CD4-positive, CD25-positive, alpha-beta regulatory T cell (primary cell): Measurements from ENCODE around the gene FZR1. TPM values are rescaled to one million over a fixed set of nuclear protein-coding genes. Genes with fewer than 3 reads are reported as not detected.

Experiments
- polyA plus RNA-seq, 4 donors: library from polyadenylated mRNA; unstranded; fragments of 300-500 nt; fragmentation: Illumina TruSeq; gene quantifications; one replicate each; pipeline ENCODE4 v1.2.3, GENCODE V29; 2021
- total RNA-seq: library from RNA; stranded (reverse); gene quantifications from one replicate; pipeline ENCODE4 v1.2.3, GENCODE V29; 2022

The FZR1 gene
- total and polyA plus RNA-seq, 5 donors from 2014 or later: 9.1 to 107 (median 10.7) TPM

Other genes starting within 250 kb of the FZR1 start
- 17.8 TPM for gene NFIC, start 139.7 kb upstream of the FZR1 start, total RNA-seq
- gene NFIC, start 139.7 kb upstream of the FZR1 start, polyA plus RNA-seq: 1 to 10 TPM; 3.7 to 5.8 (median 4.0) TPM
- 1.4 TPM for gene SMIM24, start 25.8 kb upstream of the FZR1 start, total RNA-seq
- not detected for gene SMIM24, start 25.8 kb upstream of the FZR1 start, polyA plus RNA-seq
- not detected for gene SMIM44, start 22.9 kb upstream of the FZR1 start, total RNA-seq
- gene SMIM44, start 22.9 kb upstream of the FZR1 start, polyA plus RNA-seq: not detected
- 3.5 TPM for gene DOHH, start 5.6 kb upstream of the FZR1 start, total RNA-seq
- 10 to 100 TPM in 2 of 4 donors, 1 to 10 TPM in 2; 6.0 to 13.9 (median 8.9) TPM for gene DOHH, start 5.6 kb upstream of the FZR1 start, polyA plus RNA-seq
- 10.9 TPM for gene TEKTIP1, start 32.9 kb downstream of the FZR1 start, total RNA-seq
- gene TEKTIP1, start 32.9 kb downstream of the FZR1 start, polyA plus RNA-seq: under 1 TPM in 1 of 4 donors, not detected in 3; 0.44 TPM
- gene MFSD12, start 51.3 kb downstream of the FZR1 start, total RNA-seq: 63.8 TPM
- 10 to 100 TPM; 28.5 to 39.8 (median 33.7) TPM for gene MFSD12, start 51.3 kb downstream of the FZR1 start, polyA plus RNA-seq
- gene HMG20B, start 66.6 kb downstream of the FZR1 start, total RNA-seq: 47.8 TPM
- 10 to 100 TPM; 35.4 to 49.3 (median 40.6) TPM for gene HMG20B, start 66.6 kb downstream of the FZR1 start, polyA plus RNA-seq
- gene GIPC3, start 79.2 kb downstream of the FZR1 start, total RNA-seq: 0.52 TPM
- under 1 TPM in 1 of 4 donors, not detected in 3; 0.10 TPM for gene GIPC3, start 79.2 kb downstream of the FZR1 start, polyA plus RNA-seq
- 1.7 TPM for gene TBXA2R, start 100.6 kb downstream of the FZR1 start, total RNA-seq
- gene TBXA2R, start 100.6 kb downstream of the FZR1 start, polyA plus RNA-seq: under 1 TPM in 3 of 4 donors, not detected in 1; 0.19 to 0.85 (median 0.61) TPM
- 32.7 TPM for gene CACTIN, start 120.5 kb downstream of the FZR1 start, total RNA-seq
- gene CACTIN, start 120.5 kb downstream of the FZR1 start, polyA plus RNA-seq: 10 to 100 TPM in 1 of 4 donors, 1 to 10 TPM in 3; 2.9 to 10.4 (median 8.9) TPM
- 28.1 TPM for gene PIP5K1C, start 194.2 kb downstream of the FZR1 start, total RNA-seq
- 1 to 10 TPM; 3.8 to 5.7 (median 4.2) TPM for gene PIP5K1C, start 194.2 kb downstream of the FZR1 start, polyA plus RNA-seq
- gene TJP3, start 202.1 kb downstream of the FZR1 start, total RNA-seq: 20.6 TPM
- 10 to 100 TPM; 22.9 to 34.4 (median 29.9) TPM for gene TJP3, start 202.1 kb downstream of the FZR1 start, polyA plus RNA-seq